NK-92 (cell line): ENCODE results near the gene RSPH4A.
A peak's percentile ranks its signal among the peaks of the same experiment; 100 is the strongest.
"Not testable (repeated sequence)": the region's sequence is repeated elsewhere in the genome, so short reads cannot be mapped to it uniquely, and the experiment has no call there.

ENCODE experiments used
- DNase-seq: peaks from one replicate; lab custom pipeline; 2025; ENCODE audit not compliant: unreplicated experiment; lab: John Stamatoyannopoulos, UW

RSPH4A gene

GRCh38 chr6:116615937-116616736 lies at the start of gene RSPH4A:
Gene RSPH4A (plus strand): TSS chr6:116616479. CDS start chr6:116616624, 145 bp downstream.
- no peak for DNase-seq

GRCh38 chr6:116568111-116568510 lies 48.2 kb upstream of the RSPH4A start:
- DNase-seq = no peak

DNA sequence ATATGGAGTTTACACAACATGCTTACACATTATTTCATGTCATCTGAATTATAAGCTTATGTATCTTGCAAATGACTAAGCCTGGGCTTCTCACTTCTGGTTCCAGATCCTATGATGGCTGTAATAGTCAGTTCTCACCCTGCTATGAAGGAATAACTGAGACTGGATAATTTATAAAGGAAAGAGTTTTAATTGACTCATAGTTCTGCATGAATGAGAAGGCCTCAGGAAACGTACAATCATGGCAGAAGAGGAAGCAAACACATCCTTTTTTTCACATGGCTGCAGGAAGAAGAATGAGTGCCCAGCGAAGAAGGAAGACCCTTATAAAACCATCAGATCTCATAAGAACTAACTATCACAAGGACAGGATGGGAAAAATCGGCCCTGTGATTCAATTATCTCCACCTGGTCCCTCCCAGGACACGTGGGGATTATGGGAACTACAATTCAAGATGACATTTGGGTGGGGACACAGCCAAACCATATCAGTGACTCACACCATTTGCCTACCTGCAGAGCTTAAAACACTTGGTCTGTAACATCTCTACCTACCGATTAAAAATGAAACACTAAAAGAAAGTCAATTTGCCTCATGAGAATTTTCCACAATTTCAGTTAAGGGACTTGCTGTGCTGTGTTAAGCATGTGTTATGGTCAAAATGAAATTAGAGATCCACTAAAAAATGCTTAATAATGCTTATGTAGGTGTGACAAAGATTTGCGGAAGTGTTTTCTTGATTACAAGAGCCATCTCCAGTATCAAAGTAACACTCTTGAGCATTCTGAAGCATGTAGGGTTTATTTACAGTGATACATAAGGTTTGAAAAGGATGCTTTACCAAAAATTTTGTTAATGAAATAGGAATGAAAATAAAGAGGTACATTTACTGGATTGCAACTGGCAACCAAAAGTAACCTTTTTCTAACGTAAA lies 47.2 kb upstream of the RSPH4A start:
- no peak for DNase-seq

DNA sequence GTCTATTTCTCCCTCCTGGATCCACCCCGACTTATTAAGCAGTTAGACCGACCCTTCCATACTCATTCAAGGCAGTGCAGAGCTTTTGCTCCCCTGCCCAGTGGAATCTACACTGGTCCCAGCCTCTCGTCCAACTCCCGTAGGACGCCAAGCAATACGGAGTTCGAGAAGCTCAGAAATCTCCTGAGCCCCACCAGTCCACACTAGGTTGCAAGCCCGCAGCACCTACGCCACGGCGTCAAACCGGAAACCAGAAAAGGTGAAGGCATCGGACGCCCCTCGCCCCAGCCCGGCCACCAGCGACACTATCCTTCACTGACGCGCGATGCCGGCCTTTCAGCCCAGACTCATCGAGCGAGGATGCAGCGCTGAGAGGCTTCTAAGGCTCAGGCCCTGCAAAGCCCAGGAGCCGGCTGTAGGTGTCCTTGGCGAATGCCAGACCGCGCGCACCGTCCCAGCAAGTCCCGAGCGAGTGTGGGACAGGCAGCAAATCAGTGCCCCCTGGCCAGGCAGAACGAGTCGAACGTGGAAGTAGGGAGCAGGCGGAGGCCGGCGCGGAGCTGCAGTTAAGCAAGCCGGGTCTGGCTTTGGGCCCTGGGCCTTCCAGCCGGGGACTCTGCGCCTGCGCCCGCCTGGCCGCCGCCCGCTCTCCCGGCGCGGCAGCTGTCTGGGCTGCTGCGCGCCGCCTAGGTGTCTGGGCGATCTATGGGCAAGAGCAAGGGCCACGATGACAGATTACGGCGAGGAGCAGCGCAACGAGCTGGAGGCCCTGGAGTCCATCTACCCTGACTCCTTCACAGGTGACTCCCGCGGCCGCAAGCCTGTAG lies 45.2 kb upstream of the RSPH4A start, which contains the start of gene RWDD1:
Gene RWDD1, plus strand, starts transcription at position 649 of the 827 bp plus-strand sequence. Its CDS starts 79 bp downstream, at position 728.
- DNase-seq = peak; percentile 89

DNA sequence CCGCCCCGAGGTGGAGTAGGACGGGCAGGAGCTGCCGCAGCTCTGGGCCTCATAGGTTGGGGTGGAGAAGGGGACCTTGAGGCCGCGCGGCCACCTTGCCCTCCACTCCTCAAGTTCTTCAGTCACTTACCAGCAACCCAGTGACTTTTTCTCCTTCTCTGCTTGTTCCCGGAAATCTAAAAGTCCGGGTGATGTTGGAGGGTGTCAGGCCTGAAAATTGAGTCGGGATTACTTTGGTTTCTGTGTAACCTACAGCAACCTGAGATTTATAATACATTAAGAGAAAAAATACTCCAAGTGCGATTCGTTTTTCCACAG lies 44.6 kb upstream of the RSPH4A start:
- no peak for DNase-seq

DNA sequence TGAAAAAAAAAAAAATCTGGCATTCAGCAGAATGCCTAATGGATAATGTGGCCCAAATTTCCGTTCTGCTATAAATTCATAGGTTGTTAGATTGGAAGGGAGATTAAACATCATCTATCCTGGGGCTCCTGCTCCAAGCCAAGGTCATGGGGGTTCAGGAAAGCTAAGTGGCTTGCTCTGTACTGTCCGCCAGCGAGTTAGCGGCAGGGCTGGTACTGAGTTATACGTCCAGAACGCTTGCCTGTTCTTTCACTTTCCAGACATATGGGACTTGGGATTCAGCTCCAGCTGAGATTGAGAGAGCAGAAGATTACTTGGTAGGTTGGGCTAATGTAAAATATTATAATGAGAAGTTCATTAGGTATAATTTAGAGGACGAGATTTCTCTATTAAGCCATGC lies 44.1 kb upstream of the RSPH4A start:
- no peak for DNase-seq

- DNase-seq = no peak
These were observed 41.1 kb upstream of the RSPH4A start for GRCh38 chr6:116575227-116575626.

- no peak for DNase-seq
These were observed 38.8 kb upstream of the RSPH4A start for GRCh38 chr6:116577486-116577885.

GRCh38 chr6:116578335-116578734 lies 37.9 kb upstream of the RSPH4A start:
- no peak for DNase-seq

GRCh38 chr6:116579143-116579542 lies 37.1 kb upstream of the RSPH4A start:
- DNase-seq = no peak

DNA sequence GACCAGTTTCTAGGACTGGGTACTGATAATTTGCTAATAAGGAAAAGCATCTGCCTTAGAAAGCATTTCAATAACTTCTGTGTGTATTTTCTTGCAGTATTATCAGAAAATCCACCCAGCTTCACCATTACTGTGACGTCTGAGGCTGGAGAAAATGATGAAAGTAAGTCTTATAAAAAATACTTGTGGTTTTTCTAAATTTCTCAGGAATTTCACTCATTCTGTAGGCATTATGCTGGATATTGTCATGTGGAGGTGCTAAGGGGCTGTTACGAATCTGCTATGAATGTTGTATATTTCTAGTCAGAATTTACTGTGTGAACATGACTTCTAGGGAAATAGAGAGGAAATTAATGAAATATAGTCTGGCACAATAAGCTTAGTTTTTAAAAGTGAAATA lies 36.1 kb upstream of the RSPH4A start:
- DNase-seq = no peak

GRCh38 chr6:116586276-116586675 lies 30.0 kb upstream of the RSPH4A start:
- no peak for DNase-seq

GRCh38 chr6:116586738-116587137 lies 29.5 kb upstream of the RSPH4A start:
- DNase-seq = no peak

DNA sequence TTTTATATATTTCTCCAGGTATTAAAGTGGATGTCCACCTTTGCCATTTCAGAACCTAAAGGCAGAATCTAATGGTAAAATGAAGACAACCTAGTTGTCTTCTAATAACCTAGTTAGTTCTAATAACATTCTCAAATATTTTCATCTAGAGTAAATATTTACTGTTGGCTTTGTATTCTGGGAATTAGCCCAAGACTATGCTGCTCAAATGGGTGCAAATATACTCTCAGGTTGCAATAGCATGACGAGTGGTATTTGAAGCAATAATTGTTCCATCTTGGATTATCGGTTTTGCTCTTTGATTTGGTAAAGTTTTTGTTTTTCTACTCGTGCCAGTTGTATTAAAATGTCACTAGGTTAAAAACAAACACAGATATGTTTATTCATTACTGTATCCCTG lies 21.0 kb upstream of the RSPH4A start:
- DNase-seq = no peak

DNA sequence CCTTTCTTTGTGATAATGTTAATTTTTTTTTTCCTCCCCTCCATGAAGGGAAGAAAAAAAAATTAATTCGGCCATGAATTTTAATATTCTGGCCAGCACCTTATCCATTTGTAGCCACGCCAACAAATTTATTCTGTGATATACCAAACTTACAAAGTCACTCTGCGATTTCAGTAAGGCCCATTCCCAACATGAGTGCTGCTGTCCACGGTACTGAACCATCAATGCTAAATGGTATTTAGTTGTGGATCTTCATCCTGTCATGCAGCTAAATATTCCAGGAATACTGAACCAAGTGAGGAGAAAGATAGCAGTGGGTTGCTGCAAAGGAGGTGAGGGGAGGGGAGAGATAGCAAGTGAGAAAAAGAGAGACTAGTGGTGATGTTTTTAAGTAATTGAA lies 19.5 kb upstream of the RSPH4A start:
- DNase-seq = no peak

GRCh38 chr6:116603916-116604315 lies 12.4 kb upstream of the RSPH4A start:
- not testable (repeated sequence) for DNase-seq

DNA sequence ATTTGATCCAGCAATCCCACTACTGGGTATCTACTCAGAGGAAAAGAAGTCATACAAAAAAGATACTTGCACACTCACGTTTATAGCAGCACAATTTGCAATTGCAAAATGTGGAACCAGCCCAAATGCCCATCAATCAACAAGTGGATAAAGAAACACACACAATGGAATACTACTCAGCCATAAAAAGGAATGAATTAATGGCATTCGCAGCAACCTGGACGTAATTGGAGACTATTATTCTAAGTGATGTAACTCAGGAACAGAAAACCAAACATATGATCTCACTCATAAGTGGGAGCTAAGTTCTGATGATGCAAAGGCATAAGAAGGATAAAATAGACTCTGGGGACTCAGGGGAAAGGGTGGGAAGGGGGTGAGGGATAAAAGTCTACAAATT lies 11.4 kb upstream of the RSPH4A start:
- DNase-seq = not testable (repeated sequence)

GRCh38 chr6:116605935-116606334 lies 10.3 kb upstream of the RSPH4A start:
- DNase-seq = no peak

DNA sequence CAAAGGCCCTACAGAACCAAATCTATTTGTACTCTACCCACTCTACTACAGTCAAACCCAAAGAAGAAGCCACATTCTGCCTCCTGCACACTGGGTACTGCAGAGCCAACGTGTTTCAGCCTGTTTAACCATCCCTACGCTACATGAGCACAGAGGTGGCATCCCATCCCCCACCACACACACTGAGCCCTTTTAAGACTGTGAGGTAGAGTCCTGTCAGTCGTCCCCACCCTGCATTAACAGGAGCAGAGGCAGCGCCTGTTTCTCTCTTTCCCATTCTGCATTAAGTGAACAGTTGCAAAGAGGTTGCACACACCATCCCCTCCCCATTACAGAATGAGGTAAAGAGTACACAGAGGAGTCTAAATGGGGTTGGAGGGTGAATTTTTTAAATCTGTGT lies 5.2 kb upstream of the RSPH4A start:
- no peak for DNase-seq

DNA sequence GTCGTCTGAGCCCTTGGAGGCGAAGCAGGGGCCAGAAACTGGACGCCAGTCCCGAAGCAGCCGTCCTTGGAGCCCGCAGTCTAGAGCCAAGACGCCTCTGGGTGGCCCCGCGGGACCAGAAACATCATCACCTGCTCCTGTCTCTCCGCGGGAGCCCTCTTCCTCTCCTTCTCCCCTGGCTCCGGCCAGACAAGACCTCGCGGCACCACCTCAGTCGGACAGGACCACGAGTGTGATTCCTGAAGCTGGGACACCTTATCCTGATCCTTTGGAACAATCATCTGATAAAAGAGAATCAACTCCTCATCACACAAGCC lies 416 bp downstream of the RSPH4A start:
- DNase-seq = no peak

- no peak for DNase-seq
These were observed 7.9 kb downstream of the RSPH4A start for GRCh38 chr6:116624036-116624805.
